SW 1271 (cell line): ENCODE results near the gene WDR90.

Source experiments
- DNase-seq, 2 experiments: peaks; one replicate each; lab custom pipeline; 2025; lab: John Stamatoyannopoulos, UW

Gene WDR90

DNA sequence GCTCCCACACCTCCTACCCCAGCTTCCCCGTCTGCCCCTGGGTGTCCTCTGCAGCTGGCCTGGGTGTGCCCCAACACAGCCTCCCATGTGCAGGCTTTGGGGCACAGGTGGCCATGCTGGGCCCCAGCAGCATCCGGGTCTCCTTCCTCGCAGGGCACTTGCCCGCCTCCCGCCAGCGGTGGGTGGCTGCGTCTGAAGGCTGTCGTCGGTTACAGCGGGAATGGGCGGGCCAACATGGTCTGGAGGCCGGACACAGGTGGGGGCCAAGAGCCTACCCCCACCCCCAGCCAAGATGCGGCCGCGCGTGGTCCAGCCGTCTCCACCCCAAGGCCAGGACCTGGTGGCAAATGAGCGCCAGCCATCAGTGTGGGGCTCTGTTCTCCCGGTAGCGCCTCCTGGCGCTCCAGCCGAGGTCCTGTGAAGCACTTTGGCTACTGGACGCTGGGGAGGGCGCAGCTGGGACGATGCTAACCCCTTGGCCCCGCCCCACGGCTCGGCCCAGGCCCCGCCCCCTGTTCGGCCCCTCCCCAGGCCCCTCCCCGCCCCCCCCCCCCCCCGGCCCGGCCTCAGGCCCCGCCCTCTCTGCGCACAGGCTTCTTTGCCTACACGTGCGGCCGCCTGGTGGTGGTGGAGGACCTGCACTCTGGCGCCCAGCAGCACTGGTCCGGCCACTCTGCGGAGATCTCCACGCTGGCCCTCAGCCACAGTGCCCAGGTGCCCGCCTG is 11.5 kb downstream of the WDR90 start:
- peak; percentile 24 to 48 for DNase-seq

GRCh38 chr16:661184-661821 is 12.1 kb downstream of the WDR90 start:
- DNase-seq, result no peak

GRCh38 chr16:662095-662494 is 12.9 kb downstream of the WDR90 start:
- no peak for DNase-seq

GRCh38 chr16:662597-662996 is 13.4 kb downstream of the WDR90 start:
- DNase-seq, result no peak

DNA sequence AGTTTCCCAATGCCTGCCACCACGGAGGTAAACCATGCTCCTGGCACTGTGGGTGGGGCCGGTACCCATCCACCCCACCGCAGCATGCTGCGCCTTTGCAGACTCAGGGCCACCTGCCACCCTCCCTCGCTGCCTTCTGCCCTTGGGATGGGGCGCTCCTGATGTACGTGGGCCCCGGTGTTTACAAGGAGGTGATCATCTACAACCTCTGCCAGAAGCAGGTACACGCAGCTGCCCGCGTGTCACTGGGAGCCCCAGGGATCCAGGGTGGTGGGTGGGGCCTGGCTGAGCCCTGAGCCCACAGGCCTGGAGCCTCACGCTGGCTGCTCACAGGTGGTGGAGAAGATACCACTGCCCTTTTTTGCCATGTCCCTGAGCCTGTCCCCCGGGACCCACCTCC is 17.4 kb downstream of the WDR90 start:
- no peak for DNase-seq

- DNase-seq, result no peak
Measured at GRCh38 chr16:667113-667779, 18.1 kb downstream of the WDR90 start.

DNA sequence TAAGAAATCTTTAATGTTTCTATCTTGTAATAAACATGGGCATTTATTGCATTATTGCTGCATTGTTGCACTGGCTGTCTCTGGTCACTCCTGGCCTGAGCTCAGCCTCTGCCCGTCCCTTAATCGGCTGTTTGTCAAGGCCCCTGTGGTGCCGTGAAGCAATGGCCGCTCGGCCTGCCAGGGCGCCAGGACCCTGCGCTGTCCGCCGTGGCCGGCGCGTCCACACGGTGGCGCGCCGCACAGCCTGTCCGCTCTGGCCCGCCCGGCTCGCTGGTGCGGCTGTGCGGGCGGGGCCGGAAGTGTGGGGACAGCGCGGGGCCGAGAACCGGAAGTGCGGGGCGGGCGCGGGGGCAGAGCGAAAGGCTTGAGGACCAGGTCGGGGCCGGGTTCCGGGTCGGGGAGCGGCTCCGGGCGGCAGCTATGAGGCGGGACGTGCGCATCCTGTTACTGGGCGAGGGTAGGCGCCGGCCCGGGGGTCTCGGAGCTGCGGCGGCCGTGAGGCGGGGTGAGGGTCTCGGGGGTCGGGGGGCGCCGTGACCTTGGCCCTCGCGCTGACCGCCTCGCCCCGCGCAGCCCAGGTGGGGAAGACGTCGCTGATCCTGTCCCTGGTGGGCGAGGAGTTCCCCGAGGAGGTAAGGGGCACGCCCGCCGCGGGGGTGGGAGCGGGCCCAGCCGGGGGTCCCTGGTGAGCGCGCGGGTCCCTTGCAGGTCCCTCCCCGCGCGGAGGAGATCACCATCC is 18.8 kb downstream of the WDR90 start, which contains the start of gene RHOT2:
RHOT2 (plus strand) TSS at position 353 of the 739 bp plus-strand sequence; CDS start at position 421, 68 bp downstream.
- peak; percentile 48 to 80 for DNase-seq

DNA sequence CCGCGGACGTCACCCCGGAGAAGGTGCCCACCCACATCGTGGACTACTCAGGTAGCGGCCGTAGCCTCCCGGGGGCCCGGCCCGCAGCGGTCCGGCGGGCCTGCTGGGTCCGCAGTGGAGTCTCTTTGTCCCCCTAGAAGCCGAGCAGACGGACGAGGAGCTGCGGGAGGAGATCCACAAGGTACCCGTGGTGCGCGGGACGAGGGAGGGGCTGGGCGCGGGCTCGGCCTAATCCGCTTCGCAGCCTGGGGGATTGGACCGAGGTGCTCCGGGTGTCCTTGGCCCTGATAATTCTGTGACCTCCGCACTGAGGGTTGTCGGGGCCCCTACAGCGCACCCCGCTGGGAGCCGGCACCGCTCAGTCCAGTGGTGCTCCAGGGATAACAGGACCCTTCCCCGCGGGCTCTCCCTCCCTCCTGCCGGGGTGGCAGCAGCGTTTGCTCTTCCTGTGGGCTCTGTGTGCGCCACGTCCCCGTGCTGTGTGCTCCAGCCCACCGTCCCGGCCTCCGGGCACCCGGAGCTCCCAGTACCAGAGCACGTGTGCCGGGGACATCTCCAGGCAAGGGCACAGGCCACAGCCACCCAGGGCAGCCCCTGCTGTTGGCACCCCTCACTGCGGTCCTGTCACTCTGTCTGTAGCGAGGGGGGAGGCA is 19.5 kb downstream of the WDR90 start:
- DNase-seq, result no peak

DNA sequence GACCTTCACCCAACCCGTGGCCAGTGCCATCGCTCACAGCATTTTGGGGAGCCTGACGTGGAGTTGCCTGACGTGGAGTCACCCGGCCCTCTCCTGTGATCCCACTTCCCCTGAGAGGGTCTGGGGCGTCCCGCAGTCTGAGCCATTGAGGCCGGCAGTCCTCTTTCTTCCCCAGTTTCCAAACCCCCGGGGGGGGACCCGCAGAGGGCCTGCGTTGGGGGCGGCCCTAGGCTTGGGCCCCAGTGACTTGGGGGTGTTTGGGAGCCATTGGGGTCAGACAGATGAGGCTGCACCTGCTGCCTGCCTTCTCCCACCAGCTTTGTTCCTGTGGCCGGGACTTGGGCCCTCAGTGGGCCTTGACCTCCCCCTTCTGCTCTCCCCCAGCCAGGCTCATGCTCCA is 20.5 kb downstream of the WDR90 start:
- no peak for DNase-seq

DNA sequence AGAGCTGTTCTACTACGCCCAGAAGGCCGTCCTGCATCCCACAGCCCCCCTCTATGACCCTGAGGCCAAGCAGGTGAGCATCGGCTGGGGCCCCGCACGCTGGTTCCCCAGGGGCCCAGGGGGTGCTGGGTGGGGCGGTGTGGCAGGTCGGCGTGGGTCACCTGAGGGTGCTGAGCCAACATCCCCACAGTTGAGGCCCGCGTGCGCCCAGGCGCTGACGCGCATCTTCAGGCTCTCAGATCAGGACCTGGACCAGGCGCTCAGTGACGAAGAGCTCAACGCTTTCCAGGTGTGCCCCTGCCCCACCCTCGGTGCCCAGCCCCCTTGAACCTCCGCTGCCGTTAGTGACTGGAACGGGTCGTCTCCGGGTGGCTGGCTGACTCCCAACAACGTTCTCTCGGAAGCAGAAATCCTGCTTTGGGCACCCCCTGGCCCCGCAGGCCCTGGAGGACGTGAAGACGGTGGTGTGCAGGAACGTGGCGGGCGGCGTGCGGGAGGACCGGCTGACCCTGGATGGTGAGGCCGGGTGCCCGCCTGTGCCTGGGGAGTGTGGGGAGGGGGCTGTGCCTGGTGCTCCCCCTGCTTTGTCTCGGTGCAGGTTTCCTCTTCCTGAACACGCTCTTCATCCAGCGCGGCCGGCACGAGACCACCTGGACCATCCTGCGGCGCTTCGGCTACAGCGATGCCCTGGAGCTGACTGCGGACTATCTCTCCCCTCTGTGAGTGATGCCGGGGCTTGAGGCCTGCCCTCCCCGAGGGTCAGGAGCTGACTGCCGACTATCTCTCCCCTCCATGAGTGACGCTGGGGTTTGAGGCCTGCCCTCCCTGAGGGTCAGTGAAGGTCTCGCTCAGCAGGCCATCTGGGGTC is 21.6 kb downstream of the WDR90 start:
- no peak for DNase-seq

- DNase-seq, result no peak
Measured at GRCh38 chr16:671353-672131, 22.4 kb downstream of the WDR90 start.

- DNase-seq, result no peak
Measured at GRCh38 chr16:672371-672770, 23.2 kb downstream of the WDR90 start.

DNA sequence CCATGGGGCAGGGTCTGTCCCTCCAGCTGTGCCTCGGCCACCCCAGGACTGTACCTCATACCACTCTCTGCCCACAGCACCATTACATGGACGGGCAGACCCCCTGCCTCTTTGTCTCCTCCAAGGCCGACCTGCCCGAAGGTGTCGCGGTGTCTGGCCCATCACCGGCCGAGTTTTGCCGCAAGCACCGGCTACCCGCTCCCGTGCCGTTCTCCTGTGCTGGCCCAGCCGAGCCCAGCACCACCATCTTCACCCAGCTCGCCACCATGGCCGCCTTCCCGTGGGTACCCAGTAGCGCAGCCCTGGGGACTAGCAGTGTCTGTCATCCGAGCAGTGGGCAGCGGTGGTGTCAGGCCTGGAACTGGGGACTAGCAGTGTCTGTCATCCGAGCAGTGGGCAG is 23.7 kb downstream of the WDR90 start:
- no peak for DNase-seq

- DNase-seq, result no peak
Measured at GRCh38 chr16:673399-673991, 24.3 kb downstream of the WDR90 start.

DNA sequence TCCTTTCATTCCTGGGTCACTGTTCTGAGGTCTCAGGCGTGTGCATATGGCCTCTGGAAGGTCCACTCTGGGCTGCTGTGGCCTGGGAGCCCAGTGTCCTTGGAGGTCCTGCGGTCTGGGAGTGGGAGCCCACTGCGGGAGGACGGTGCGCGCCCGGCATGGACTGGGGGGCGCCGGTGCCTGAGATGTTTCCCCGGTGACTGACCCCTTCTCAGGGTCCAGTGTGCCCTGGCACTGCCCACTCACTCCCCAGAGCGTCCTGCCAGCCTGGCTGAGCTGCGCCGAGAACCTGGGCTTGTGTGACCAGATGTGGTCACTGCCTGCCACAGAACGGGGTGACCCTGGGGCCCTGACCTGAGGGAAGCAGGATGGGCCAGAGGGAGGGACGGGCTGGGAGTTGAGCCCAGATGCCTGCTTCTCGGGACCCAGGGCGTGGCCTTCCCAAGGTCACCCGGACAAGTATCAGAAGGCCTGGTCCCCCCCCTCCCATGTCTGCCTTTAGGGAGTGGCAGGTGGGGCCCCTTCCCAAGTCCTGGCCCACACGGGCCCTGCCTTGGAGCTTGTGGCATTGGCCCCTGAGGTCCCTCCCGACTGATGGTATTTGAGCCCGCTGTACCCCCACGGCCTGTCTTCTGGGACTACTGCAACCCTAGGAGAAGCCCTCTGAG is 25.2 kb downstream of the WDR90 start:
- DNase-seq, result no peak

- DNase-seq, result no peak
Measured at GRCh38 chr16:674968-675883, 26.1 kb downstream of the WDR90 start, which contains the start of gene RHBDL1. RHBDL1 (plus strand) TSS chr16:675671; CDS start chr16:675791, 120 bp downstream.

DNA sequence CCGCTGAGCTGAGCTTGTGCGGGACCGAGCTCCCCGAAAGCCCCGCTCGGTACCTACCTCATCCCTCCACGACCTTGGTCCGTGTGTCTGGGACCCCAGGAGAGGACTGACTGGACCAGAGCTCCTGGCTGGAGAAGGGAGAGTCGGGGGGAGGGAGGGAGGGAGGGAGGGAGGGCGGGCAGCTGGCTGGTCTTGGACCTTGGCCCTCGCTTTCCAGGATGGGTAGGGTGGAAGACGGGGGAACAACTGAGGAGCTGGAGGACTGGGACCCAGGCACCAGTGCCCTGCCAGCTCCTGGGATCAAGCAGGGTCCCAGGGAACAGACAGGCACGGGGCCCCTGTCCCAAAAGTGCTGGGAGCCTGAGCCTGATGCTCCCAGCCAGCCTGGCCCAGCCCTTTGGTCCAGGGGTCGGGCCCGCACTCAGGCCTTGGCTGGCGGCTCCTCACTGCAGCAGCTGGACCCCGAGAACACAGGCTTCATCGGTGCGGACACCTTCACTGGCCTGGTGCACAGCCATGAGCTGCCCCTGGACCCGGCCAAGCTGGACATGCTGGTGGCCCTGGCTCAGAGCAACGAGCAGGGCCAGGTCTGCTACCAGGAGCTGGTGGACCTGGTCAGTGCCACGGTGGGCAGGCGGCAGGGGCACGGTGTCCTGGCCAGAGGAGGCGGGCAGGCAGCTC is 26.9 kb downstream of the WDR90 start:
- DNase-seq, result no peak
